WTC11 (cell line): ENCODE measurements around the gene RMDN3.

Experiments used
- EMX1 ChIP-seq: fragments of 250-450 bp; sonication (Bioruptor Pico); IDR thresholded peaks from 2 replicates; pipeline ENCODE4 v1.8.0; 2021; ENCODE audit warnings: mild to moderate bottlenecking
- MXD4 ChIP-seq: fragments of 250-450 bp; sonication (Bioruptor Pico); IDR thresholded peaks from 2 replicates; pipeline ENCODE4 v1.8.0; 2021; ENCODE audit warnings: mild to moderate bottlenecking, moderate library complexity, borderline replicate concordance
- TF ChIP-seq, protein P1 (sequence below): fragments of 200-600 bp; IDR thresholded peaks from 2 replicates; pipeline ENCODE4 v1.8.0; 2022; ENCODE audit warnings: antibody characterized with exemption
- TF ChIP-seq, protein P2 (sequence below): fragments of 250-450 bp; sonication (Bioruptor Pico); IDR thresholded peaks from 2 replicates; pipeline ENCODE4 v1.9.0; 2021; ENCODE audit warnings: mild to moderate bottlenecking
- TF ChIP-seq, protein P3 (sequence below): sonication (generic); formaldehyde crosslinking; IDR thresholded peaks from 2 replicates; pipeline ENCODE4 v1.8.0; 2022; ENCODE audit warnings: mild to moderate bottlenecking, missing genetic modification reagents

DNA sequence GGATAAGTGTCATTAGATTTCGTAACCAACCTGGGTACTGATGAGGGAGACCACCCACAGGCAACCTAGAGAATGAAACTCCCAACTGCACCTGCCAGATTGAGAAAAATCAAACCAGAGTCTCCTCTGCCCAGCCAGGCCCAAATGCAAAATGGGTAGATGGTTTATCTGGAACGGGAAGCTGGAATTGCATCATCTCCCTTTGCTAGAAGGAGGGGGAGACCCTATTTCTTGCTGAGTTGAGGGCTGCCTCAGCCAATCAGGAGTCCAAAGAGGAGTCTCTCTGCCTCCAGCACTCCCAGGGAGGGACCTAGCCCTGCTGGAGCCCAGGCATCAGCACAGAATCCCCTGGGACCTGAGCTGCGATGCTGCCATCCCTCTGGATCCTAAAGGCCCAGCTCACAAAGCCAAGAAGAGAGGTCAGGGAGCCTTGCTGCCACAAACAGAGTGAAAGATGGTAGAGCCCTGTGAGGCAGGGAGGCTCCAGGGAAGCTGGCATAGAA lies 8.1 kb downstream of the RMDN3 start:
- TF ChIP-seq EMX1 (CRISPR knock-in tag), result no peak
- TF ChIP-seq, protein P1, sequence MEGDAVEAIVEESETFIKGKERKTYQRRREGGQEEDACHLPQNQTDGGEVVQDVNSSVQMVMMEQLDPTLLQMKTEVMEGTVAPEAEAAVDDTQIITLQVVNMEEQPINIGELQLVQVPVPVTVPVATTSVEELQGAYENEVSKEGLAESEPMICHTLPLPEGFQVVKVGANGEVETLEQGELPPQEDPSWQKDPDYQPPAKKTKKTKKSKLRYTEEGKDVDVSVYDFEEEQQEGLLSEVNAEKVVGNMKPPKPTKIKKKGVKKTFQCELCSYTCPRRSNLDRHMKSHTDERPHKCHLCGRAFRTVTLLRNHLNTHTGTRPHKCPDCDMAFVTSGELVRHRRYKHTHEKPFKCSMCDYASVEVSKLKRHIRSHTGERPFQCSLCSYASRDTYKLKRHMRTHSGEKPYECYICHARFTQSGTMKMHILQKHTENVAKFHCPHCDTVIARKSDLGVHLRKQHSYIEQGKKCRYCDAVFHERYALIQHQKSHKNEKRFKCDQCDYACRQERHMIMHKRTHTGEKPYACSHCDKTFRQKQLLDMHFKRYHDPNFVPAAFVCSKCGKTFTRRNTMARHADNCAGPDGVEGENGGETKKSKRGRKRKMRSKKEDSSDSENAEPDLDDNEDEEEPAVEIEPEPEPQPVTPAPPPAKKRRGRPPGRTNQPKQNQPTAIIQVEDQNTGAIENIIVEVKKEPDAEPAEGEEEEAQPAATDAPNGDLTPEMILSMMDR, result no peak
- TF ChIP-seq, protein P2, sequence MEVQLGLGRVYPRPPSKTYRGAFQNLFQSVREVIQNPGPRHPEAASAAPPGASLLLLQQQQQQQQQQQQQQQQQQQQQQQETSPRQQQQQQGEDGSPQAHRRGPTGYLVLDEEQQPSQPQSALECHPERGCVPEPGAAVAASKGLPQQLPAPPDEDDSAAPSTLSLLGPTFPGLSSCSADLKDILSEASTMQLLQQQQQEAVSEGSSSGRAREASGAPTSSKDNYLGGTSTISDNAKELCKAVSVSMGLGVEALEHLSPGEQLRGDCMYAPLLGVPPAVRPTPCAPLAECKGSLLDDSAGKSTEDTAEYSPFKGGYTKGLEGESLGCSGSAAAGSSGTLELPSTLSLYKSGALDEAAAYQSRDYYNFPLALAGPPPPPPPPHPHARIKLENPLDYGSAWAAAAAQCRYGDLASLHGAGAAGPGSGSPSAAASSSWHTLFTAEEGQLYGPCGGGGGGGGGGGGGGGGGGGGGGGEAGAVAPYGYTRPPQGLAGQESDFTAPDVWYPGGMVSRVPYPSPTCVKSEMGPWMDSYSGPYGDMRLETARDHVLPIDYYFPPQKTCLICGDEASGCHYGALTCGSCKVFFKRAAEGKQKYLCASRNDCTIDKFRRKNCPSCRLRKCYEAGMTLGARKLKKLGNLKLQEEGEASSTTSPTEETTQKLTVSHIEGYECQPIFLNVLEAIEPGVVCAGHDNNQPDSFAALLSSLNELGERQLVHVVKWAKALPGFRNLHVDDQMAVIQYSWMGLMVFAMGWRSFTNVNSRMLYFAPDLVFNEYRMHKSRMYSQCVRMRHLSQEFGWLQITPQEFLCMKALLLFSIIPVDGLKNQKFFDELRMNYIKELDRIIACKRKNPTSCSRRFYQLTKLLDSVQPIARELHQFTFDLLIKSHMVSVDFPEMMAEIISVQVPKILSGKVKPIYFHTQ (CRISPR knock-in tag), result no peak
- TF ChIP-seq, protein P3, sequence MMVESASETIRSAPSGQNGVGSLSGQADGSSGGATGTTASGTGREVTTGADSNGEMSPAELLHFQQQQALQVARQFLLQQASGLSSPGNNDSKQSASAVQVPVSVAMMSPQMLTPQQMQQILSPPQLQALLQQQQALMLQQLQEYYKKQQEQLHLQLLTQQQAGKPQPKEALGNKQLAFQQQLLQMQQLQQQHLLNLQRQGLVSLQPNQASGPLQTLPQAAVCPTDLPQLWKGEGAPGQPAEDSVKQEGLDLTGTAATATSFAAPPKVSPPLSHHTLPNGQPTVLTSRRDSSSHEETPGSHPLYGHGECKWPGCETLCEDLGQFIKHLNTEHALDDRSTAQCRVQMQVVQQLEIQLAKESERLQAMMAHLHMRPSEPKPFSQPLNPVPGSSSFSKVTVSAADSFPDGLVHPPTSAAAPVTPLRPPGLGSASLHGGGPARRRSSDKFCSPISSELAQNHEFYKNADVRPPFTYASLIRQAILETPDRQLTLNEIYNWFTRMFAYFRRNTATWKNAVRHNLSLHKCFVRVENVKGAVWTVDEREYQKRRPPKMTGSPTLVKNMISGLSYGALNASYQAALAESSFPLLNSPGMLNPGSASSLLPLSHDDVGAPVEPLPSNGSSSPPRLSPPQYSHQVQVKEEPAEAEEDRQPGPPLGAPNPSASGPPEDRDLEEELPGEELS, result no peak
- TF ChIP-seq MXD4 (CRISPR knock-in tag), result no peak
